ENCODE results near the gene PDX1.

The PDX1 gene

DNA sequence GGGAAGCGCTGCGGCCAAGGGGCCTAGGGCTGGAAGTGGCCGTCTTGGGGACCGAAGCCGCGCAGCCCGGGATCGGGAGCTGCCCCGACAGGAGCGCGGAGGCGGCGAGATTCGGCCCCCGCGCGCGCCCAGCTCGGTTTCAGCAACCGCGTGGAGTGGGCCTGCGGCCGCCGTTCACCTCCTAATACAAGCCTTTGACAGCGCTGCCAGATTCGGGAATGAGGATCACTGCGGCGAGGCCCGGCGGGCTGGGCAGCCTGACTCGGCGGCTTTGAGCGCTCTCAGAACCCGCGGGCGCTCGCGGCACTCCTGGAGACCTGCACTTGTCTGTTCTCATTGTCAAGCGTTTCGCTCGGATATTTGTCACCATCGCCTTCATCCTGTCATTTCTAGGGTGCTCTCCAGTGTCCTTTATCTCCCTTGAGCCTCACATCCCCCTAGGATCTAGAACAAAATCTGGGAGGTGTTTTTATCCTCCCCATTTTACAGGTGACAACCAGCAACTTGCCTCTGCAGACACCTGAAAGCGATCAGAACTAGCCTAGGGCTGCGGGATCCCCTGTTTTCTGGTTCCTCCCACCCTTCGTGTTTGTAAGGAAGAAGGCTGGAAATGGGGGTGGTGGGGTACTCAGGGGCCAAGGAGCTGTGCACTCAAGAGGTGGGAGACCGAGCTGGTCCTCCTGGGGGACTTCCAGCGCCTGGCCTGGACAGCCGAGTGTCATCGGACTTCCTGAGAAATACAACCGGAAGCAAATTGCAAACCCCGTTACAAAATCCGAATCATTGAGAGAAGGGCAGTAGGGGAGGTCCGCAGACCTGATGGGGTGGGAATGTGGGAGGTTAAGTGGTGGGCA is 50.8 kb downstream of the PDX1 start:
- DNase-seq (ENCODE audit: low spot score): no peak

DNA sequence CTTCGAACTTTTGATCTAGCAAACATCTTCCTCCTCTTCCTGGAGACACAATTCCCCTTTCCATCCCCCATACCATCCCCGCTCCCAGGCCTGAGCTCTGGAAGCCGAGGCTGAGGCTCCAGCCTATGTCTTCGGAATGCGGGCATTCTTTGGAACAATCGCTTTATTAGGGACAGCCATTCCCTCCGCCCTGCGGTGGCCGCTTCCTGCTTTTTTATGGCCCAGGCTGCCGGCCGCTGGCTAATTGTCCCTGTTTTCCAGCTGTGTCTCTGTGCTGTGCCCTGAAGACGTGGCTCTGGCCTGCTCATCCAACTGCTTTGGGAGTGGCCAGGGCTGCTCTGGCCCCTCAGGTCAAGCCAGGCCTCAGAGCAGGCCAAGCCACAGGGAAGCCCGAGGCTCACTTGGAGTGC is 51.4 kb downstream of the PDX1 start:
- no peak for DNase-seq (ENCODE audit: low spot score)

DNA sequence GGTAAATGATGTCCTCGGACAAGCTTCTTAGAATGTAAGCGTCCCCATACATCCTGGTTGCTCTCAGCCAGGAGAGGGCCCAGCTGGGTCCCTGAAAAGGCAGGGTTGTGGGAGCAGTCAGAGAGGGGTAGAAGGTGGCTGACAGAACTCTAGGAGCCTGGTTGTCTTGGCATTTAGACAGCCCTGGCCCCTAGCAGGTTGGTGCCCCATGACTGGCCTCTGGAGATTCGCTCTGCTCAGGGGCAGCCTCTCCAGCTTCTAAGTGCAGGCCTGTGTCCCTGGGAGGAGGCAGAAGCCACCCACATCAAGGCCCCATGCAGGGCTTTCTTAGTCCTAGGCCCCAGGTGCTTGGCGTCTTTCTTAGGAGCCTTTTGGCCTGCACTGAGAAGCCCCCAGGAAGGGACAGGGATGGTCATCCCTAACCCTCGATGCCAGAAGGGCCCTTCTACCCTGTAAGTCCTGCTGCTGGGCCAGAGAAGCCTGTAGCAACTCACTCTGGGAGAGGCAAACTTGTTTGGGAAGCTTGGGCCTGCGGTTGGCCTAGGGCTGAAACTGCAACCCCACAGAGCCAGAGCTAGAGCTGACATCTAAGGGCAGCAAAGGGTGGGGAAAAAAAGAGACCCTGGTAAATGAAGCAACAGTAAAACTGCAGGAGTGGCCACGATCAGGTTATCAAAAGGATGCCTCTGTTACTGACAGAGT is 52.1 kb downstream of the PDX1 start:
- DNase-seq (ENCODE audit: low spot score): no peak

DNA sequence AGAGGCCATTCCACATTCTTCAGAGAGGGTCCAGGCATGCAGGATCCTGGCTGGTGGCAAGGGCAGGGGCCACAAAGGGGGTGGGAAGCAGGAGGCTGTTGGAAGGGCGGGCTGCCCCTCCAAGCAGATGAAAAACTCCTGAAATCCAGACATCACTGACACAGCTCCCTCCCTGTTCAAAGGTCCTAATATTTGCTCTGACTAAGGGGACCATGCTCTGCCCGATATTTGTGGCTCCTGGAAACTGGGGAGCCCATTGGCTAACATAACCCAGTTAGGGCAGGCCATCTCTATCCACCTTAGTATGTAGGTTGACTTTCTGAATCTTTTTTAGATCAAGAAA is 52.6 kb downstream of the PDX1 start:
- DNase-seq (ENCODE audit: low spot score): no peak

DNA sequence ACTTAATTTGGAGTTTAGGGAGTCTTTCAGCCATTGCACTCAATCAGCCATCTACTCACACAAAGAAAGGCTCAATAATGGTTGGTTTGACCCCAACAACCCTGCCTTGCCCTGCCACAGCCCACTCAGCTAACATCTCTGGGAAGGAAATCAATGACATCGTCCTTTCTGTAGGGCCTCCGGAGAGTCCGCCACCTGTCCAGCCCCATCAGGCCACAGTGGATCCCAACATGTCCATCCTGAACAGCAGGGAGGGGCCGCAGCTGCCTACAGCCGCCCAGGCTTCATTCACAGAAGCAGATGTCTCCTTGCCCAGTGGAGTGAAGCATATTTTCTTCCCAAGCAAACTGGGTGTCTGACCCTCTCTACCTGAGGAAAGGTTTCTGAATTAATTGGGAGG is 53.5 kb downstream of the PDX1 start:
- no peak for DNase-seq (ENCODE audit: low spot score)

DNA sequence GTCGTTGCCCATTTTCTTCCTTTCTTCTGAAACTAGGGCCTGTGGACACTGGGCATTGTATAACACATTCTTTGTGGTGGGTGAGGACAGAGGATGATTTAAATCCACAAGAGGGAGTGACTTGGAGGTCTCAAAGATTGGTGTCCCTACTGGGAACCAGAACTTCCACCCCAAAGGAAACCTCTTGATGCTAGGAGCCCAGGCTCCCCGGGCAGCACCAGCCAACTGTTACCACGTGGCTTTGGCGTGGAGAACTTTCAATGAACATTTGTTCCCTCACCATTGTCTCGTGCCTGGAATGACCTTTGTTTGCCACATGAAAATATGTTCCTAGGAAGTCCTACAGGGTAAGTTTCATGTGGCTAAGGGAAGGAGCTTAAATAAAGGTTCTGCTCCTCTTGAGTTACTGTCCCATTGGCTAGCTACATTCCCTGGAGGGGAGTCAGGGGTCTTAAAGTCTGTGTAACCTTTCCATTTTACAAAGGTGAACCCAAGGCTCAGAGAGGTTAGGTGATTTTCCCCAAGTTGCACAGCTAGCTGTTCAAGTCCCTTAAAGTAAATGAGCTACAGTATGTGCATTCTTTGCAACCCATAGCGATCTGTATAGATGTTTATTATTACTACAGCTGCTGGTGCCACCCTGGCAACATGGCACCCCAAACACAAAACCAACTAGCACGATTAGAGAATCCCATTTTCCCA is 54.3 kb downstream of the PDX1 start:
- no peak for DNase-seq (ENCODE audit: low spot score)
